GM19468 (cell line): ENCODE measurements around the gene TMUB1.

Source experiments
- ATAC-seq: cut with Tn5 transposase; IDR thresholded peaks from one replicate; pipeline ENCODE4 v1.9.1; 2021; ENCODE audit warnings: mild to moderate bottlenecking, moderate library complexity, moderate number of reproducible peaks; ENCODE audit not compliant: unreplicated experiment; ENCODE audit errors: extremely low read depth

The TMUB1 gene

GRCh38 chr7:151107882-151108281 lies 24.6 kb upstream of the TMUB1 start:
- no peak for ATAC-seq

DNA sequence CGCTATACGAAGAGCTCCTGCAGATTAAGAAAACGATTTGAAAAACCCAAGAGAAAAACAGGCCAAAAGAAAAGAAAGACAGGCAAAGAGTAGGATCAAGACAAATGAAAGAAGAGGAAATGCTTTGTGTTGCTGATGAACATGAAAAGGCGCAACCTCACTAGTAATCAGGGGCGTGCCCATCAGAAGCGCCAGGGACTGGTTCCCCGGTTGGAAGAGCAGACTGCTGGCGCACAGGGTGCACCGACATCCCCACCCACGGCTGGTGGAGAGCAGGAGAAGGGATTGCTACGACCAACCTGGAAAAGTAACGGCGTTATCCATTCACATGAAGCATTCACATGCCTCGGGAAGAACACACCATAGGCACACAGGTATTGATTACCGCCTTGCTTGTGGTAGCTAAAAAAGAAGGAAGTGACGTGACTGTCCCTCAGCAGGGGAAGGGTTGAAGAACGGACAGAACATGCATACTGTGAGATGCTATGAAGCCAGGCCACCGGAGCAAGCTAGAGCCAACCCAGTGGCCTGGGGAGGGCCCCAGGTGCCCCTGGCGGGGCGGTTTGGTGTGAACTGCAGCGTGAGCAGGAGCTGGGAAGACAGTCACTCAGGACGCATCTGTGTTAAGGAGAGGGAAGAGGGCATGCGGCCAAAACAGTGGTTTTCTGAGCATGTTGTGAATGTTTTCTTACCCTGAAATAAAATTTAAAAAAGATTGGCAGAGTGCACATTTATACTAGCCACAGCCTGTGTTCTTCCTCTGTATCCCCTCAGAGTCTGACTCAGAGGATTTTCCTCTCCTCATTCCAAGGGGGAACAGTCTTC lies 21.3 kb upstream of the TMUB1 start:
- ATAC-seq: no peak

DNA sequence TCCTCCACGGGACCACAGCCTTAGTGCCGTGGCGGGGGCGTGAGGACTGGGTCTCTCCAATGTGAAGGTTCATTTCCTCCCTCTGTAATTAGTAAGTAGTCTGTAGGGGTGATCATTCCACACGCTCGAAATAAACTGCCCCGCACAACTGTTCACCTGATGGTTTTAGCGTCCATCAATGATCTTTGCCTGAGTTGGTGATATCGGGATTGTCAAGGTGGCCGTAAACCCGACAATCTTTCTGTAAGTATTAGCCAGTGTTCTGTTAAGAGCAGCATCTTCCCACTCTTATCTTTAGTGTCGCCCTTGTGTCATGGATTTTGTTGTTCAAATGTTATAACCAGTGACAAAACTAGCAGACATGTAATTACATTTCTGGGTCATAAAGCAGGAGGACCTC lies 20.7 kb upstream of the TMUB1 start:
- no peak for ATAC-seq

DNA sequence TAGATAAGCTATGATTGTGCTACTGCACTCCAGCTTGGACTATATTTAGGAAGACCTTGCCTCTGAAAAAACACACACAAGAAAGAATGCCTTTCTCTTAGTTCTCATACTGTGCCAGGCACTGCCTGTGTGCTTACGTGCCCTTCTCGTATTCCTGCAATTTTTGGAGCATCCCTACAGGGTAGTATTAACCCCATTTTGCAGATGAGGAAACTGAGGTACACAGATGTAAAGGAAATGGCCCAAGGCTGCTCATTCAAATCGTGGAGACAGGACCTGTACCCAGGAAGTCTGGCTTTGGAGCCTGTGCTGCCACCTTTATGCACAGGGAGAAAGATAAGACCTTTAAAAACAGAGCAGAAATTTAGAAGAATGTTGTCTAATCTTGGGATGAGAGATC lies 19.7 kb upstream of the TMUB1 start:
- ATAC-seq: no peak

GRCh38 chr7:151101621-151102396 lies 18.5 kb upstream of the TMUB1 start:
- no peak for ATAC-seq

DNA sequence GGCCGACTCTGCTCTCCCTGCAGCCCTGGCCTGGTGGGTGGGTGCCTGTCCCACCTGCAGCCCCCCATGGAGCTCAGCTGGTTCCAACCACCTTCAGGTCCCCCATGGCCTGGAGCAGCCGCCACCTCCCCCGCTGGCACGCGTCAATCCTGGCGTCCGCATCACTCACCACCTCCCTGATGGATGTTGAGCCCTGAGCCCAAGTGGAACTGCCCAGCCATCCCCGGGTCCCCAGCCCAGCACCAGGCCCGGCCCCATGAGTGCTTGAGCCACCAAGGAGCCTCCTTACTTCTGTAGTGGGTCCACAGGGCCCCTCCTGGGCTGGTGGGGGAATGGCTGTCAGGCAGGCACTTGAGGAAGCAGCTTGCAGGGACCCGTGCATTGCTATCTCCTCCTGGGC lies 17.6 kb upstream of the TMUB1 start:
- no peak for ATAC-seq

- ATAC-seq: no peak
Measured at GRCh38 chr7:151099486-151100211, 16.4 kb upstream of the TMUB1 start.

DNA sequence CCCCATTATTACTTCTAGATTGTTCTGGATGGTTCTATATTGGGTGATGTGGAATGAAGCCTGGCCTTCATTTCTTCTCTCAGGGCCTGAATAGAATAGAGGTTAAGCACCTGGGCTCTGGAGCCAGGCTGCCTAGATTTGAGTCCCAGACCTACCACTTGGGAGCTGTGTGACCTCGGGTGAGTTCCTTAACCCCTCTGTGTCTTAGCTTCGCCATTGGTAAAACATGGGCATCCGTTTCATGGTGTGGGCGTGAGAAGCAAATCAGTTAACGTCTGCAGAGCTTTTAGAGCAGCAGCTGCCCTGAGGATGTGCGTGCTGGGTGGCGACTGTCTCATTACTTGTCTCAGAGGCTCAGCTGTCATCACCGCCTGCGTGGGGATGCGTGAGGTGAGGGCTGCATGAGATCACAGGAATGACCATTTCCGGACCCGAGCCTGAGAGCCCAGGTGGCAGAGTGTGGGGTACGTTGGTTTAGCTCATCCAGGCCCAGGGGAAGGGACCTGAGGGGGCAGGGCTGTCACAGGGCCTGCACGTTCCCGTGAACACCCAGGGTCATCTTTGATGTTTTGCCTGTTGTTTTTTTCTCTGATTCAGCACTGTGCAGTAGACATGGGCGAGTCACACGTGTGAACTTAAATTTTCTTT lies 12.7 kb upstream of the TMUB1 start:
- ATAC-seq: no peak

GRCh38 chr7:151095123-151095797 lies 12.0 kb upstream of the TMUB1 start:
- ATAC-seq: no peak

DNA sequence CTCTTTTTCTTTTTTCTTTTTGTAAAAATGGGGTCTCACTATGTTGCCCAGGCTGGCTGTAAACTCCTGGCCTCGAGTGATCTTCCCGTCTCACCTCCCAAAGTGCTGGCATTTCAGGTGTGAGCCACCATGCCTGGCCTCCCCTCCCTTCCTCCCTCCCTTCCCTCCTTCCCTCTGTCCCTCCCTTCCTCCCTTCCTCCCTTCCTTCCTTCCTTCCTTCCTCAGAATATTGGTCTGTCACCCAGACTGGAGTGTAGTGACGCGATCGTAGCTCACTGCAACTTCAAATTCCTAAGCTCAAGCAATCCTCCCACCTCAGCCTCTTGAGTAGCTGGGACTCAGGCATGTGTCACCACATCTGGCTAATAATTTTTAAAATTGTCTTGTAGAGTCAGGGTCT lies 11.4 kb upstream of the TMUB1 start:
- ATAC-seq: no peak

DNA sequence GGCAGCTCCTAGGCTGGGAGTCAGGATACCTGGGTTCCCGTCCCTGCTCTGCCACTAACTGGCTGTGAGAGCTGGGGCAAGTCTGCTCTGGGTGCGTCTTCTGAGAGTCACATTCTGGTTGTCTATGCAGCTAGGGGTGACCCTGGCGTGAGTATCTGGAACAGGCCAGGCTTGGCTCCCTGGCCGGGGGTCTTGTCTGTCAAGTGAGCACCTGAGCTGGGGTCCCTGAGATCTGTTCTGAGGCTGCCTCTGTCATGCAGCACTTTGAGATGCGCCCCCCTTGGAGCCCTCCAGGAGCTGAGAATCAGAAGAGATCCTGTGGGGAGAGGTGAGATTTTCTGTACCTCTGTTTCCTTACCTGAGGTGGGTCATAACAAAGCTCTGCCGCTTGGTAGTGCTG lies 10.5 kb upstream of the TMUB1 start:
- ATAC-seq: no peak

- ATAC-seq: no peak
Measured at GRCh38 chr7:151091988-151092387, 8.7 kb upstream of the TMUB1 start.

DNA sequence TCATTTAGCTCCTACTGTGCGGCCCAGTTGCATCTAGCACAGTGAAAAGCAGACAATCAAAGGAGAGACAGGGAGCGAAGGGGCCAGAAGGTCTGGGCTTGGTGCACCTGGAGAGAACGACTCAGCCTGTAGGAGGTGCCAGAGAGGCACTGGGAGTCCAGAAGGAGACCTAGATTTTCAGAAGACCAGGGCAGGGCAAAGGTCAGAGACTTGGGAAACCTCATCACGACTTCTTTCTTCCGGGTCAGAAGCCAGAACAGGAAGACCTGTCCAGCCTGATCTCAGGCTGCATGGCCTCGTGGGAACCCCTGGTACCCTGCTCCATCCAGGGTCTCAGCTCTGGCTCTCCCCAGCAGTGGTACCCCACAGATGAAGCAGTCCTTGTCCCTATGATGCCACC lies 8.1 kb upstream of the TMUB1 start:
- ATAC-seq: no peak

- no peak for ATAC-seq
Measured at GRCh38 chr7:151091003-151091402, 7.7 kb upstream of the TMUB1 start.

DNA sequence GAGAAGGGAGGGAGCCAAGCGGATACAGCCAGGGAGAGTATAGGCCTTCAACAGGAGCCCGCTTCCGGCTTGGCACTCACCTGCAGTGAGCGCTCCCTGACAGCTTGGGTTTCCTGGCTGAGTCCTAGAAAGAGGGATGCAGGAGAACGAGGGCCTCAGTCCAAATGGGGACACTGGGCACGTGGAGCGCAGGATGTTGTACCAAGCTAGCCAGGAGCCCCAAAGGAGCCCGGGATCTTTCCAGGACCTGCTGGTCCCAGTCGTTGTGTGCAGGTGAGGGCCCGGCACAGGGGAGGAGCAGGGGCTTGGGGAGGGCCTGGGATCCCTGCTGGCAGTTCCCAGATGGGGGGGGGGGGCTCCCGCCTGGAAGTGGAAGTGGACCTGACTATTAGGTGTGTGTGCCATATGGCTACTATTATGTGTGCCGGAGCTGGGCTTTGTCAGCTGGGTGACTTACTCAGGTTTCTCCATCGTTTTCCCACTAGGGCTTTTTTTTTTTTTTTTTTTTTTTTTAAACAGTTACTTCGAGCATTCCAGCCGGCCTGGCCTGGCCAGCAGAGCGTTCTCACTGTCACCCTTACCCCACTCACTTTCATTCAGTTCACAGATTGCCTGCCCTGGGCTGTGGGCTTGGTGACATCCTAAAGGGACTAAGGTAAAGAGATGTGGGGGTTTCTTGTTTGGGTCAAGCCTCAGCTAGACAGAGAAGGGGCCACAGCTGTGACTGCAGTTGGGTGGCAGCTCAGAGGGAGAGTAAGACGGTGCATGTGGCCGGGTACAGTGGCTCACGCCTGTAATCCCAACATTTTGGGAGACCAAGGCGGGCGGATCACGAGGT lies 6.8 kb upstream of the TMUB1 start:
- ATAC-seq: no peak

DNA sequence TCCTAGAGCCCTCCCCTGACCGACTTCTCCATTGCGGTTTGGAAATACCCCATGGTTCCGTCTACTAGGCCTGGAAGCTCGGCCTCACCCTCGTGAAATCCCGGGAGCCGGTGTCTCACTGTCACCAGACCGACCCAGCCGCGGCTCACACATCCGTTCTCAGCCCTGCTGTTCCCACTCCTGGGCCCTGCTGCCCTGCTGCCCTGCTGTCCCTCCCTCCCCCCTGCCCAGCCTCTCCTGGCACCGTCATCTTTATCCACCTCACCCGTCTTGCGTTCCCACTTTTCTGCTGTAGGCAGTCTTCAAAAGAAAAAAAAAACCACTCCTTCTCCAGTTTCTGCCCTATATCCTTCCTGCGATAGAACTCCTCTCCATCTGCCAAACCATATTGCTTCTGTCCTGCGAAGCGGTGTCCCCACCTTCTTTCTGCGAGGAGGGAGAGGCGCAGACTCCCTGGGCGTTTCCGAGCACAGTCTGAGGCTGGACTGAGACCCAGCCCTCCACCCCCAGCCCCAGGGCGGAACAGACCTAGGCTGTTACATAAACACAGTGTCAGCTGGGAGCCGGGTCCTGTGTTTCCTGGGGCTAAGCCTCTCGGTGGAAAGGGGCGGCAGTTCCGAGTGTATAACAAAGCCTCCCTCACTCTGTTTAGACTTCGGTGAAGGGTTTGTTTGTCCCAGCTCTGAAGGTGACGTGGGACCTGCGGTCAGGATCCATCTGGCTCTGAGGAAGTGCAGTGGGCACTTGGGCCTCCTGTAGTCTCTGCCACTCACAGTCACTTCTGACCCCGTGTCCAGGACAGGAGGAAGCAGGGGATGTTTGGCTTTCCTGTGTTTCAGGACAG lies 5.8 kb upstream of the TMUB1 start:
- no peak for ATAC-seq

DNA sequence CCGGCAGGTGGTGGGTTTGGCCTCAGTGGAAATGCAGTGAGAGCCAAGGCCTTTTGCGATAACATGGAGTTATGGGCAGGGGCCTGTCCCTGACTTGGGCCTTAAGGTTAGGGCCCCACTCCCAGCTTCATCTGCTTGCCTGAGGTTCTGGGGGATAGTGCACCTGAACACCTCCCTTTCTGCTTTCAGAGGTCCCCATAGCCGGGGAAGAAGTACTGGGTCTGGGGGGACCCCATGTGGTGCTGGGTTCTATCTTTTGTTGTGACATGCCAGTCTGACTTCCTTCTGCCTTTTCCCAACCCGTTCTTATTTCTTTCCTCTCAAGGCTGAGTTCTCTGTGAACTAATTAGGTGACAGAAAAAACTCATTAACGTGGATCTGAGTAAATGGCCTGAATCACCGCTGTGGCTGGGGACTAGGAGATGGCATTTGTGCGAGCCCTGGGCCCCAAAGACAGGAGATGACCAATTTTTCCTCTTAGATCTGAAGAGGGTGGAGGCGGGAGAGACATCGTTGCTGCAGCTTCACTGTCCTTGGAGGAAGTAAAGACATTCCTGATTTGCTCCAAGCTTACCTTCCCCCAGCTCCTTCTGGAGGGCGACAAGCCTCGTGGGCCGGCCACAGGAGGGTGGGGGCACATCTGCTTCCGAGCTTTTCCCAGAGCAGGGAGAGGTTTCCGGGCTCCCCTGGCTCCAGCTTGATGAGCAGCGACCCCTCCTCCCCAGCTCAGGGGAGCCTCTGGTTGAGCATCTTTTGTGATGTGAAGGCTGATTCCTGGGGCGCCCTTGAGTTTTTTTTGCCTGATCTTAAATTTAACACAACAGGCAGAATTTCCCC lies 4.9 kb upstream of the TMUB1 start:
- ATAC-seq: no peak
